Motor neuron (in vitro differentiated cells): ENCODE data around the gene ZNF654. TPM values are rescaled to one million over a fixed set of nuclear protein-coding genes. Genes with fewer than 3 reads are reported as not detected.
"Not testable (repeated sequence)": the region's sequence is repeated elsewhere in the genome, so short reads cannot be mapped to it uniquely, and the experiment has no call there.

Source experiments
- ATAC-seq, 8 experiments: fragments of 200-7000 bp; cut with Tn5 transposase; replicated peaks in 6 of 8; 2 replicates each; pipeline ENCODE4 v1.8.0; 2021; ENCODE audit warnings: mild to moderate bottlenecking in 8 of 8, moderate library complexity in 8 of 8
- H3K27ac ChIP-seq, 2 donors: fragments of 250-450 bp; sonication (Bioruptor Pico); 2 replicates each; pipeline ENCODE4 v1.9.0; 2021; ENCODE audit warnings: antibody characterized with exemption in 2 of 2, mild to moderate bottlenecking in 2 of 2, moderate library complexity in 1 of 2
- H3K4me1 ChIP-seq, 2 donors: fragments of 250-450 bp; sonication (Bioruptor Pico); replicated peaks in 1 of 2; 2 replicates each; pipeline ENCODE4 v1.6.1; 2021; ENCODE audit warnings: antibody characterized with exemption in 2 of 2, mild to moderate bottlenecking in 2 of 2, moderate library complexity in 1 of 2
- H3K4me3 ChIP-seq, 5 donors: fragments of 250-450 bp; sonication (Bioruptor Pico); 2 replicates each; pipeline ENCODE4 v1.9.0; 2021; ENCODE audit warnings: antibody characterized with exemption in 5 of 5, mild to moderate bottlenecking in 5 of 5, moderate library complexity in 4 of 5
- WGBS, 10 experiments: fragments of 450-650 bp; shearing (Covaris generic); methylation state at CpG; one replicate each; pipeline ENCODE4 v1.0.0; 2022; 5-methylcytosine and 5-hydroxymethylcytosine counted together
- in situ Hi-C, 9 experiments: fragments of 400-800 bp; cut with MboI; loops; one replicate each; pipeline ENCODE4 v1.15.0; 2021; ENCODE audit warnings: low sequenced_read_pairs in 9 of 9, low pct_unique_long_range_greater_than_20kb in 2 of 9; ENCODE audit not compliant: unreplicated experiment in 9 of 9
- total RNA-seq, 8 experiments: library from RNA; unstranded; fragments of 300-600 nt; gene quantifications; 2 replicates each; pipeline versions ENCODE4 v1.2.3 to v1.2.4, GENCODE V29; 2022

Gene ZNF654
- 10 to 100 TPM in 6 of 8 experiments, 1 to 10 TPM in 2; 8.3 to 15.4 (median 12.2) TPM for total RNA-seq

DNA sequence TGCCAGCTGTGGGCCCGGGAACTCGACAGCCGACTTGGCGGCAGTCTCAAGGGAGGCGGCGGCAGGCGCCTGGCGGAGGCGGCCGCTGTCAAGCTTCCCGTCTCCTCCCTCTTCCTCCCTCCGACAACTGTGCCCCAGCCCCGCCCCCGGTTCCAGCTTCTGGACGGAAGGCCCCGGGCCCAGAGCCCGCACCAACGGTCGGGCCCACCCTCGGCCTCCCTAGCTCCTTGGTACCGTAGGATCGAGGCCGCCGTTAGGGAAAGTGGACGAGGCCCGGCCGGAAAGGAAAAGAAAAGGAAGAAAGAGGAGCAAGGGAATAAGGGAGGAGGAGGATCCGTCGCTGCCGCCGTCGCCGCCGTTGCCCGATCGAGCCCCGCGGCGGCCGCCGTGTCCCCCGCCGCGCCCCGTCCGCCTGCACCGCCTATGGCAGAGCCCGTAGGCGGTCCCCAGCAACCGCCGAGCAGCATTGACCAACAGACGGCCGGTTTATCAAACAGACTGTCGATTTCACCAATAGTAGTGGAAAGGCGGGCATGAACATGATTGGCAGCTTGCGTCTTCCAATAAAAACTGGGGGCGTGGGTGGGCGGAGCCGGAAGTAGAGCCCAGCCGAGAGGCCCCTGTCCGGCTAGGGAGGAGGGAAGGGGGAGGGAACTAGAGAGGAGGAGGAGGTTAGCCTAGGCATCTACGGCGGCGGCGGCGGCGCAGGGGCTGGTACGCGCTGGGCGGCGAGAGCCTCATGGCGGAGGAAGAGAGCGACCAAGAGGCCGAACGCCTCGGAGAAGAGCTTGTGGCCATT, at the start of gene ZNF654, which contains the start of gene CGGBP1:
TSS of gene ZNF654 (plus strand) at position 675 of the 799 bp plus-strand sequence. CDS start at position 740, 65 bp downstream.
TSS of gene CGGBP1 (minus strand) at position 425 of the 799 bp plus-strand sequence. CDS start 3,029 bp downstream, outside the sequence.
- in situ Hi-C loops = no loop called here
- H3K4me1 ChIP-seq = peaks cover 10 to 22% of the 10 kb centered on the region in 2 donors
- ATAC-seq = peak; percentile 91 to 96 (median 95)
- 0 to 5% (median 0%) methylated on average over 1 to 7 of the region's 76 CpGs; no CpG with 5 or more reads in 5 of the 10 experiments for WGBS, 10 experiments
- peak within 1 kb of the TSS; percentile 65 to 94 (median 72) for H3K4me3 ChIP-seq
- H3K27ac ChIP-seq = peak within 1 kb of the TSS; percentile 90 to 95

DNA sequence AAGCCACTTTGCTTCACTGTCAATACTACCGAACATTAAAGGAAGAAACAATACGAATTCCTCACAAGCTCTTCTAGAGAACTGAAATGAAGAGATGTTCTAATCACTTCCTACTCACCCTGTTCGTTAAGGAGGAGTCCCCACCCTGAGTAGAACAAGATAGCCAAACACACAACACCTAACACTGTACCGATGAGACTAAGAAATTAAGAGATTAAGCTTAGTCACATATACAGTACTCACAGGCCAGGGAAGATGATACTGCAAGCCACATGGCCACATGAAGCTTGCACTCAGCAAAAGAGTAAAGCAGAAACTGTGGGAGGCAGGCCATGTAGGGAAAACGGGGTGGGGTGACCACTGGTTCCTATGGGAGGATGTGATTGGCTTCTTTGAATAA, 48.2 kb upstream of the ZNF654 start:
- H3K27ac ChIP-seq = no peak overlapping the region
- WGBS, 10 experiments = 69 to 91% (median 83%) methylated on average over 1 to 5 of the region's 5 CpGs; no CpG with 5 or more reads in 1 of the 10 experiments
- in situ Hi-C loops = loop anchor here in 3 of 9 experiments (25.0 kb wide), 3 partner anchors 499 to 749 kb away; no protein-coding TSS in a partner anchor
- no peak for ATAC-seq
- no peaks in the 10 kb centered on the region for H3K4me1 ChIP-seq
- H3K4me3 ChIP-seq = no peak overlapping the region

DNA sequence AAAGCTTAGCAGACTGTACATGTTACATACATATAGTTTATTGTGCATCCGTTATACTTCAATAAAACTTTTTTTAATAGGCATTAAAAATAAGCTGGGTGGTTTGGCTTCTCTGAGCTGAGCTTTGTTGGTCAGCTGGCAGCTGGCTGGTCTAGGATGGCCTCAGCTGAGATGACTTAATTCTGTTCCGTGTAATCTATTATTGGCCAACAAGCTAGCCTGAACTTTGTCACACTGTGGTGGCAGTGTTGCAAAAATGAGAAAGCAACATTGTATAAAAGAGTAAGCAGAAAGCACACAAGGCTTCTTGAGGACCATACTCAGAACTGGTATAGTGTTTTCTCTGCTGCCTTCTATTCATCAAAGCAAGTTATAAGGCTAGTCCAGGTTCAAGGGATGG, 45.5 kb upstream of the ZNF654 start:
- no peaks in the 10 kb centered on the region for H3K4me1 ChIP-seq
- no peak overlapping the region for H3K27ac ChIP-seq
- no peak overlapping the region for H3K4me3 ChIP-seq
- in situ Hi-C loops = loop anchor here in 3 of 9 experiments (25.0 kb wide), 3 partner anchors 501 to 751 kb away; no protein-coding TSS in a partner anchor
- no peak for ATAC-seq
- WGBS, 10 experiments = 0 to 100% (median 82%) methylated on average over 1 to 2 of the region's 2 CpGs

DNA sequence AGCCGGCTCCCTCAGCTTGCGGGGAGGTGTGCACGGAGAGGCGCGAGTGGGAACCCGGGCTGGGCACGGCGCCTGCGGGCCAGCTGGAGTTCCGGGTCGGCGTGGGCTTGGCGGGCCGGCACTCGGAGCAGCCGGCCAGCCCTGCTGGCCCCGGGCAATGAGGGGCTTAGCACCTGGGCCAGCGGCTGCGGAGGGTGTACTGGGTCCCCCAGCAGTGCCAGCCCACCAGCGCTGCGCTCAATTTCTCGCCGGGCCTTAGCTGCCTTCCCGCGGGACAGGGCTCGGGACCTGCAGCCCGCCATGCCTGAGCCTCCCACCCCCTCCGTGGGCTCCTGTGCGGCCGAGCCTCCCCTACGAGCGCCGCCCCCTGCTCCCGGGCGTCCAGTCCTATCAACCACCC, 43.4 kb upstream of the ZNF654 start:
- H3K4me1 ChIP-seq, H3K27ac ChIP-seq, ATAC-seq, H3K4me3 ChIP-seq: not testable (repeated sequence)
- no CpG with 5 or more reads among the region's 35 CpGs for WGBS, 10 experiments
- in situ Hi-C loops = loop anchor here in 3 of 9 experiments (25.0 kb wide), 3 partner anchors 503 to 753 kb away; no protein-coding TSS in a partner anchor

DNA sequence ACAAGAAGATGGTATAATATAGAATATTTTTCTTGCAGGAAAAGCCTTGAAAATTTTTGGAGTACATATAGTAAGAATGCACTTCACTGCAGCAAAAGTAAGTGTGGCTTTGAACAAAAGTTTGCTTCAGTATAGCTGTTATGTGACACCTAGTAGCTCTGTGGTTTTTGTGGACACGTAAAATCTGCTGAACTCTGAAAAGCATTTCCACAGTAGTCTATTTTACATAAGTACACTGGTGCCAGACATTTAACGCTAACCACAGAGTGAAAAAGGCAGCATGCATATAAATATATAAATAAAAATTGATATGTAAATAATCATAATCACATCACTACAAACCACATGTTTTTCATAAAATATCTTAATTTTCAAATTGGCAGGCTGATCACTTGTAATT, 40.0 kb upstream of the ZNF654 start:
- Histone ChIP-seq H3K27ac (no peak overlapping the region), H3K4me3 (no peak overlapping the region), H3K4me1 (no peaks in the 10 kb centered on the region)
- peak in 2 of 8 experiments; percentile 18 to 76 for ATAC-seq
- in situ Hi-C loops = loop anchor here in 3 of 9 experiments (25.0 kb wide), 3 partner anchors 507 to 757 kb away; no protein-coding TSS in a partner anchor
- WGBS, 10 experiments = 0 to 100% (median 87%) methylated on average over 1 to 2 of the region's 2 CpGs

DNA sequence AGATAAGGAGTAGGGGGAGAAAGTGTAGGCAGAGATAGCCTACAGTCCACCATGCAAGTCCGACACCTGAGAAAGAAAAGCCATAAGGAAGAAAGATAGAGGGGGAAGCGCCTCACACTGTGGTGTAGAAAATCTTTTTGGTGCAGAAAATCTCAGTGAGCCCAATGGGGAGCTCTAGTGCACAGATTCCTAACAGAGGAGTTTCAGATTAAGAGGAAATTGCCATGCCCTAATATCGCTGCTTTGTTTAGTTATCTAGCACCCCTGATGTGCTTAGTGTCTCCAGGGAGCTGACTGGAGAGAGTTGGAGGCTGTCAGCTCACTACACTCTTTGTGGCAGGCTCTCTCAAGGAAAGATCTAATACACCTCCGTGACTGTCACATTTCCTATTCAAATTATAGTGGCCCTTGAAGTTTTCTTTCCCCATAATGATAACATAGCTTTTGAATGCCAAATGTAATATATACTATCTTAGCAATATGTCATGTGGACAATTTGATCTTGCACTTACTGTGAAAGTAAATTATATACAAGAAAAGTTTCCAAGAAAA, 34.0 kb upstream of the ZNF654 start:
- H3K4me1 ChIP-seq = no peaks in the 10 kb centered on the region
- in situ Hi-C loops = no loop called here
- WGBS, 10 experiments = 52 to 90% (median 61%) methylated on average over 1 to 4 of the region's 4 CpGs; no CpG with 5 or more reads in 1 of the 10 experiments
- no peak overlapping the region for H3K27ac ChIP-seq
- no peak overlapping the region for H3K4me3 ChIP-seq
- ATAC-seq = no peak

DNA sequence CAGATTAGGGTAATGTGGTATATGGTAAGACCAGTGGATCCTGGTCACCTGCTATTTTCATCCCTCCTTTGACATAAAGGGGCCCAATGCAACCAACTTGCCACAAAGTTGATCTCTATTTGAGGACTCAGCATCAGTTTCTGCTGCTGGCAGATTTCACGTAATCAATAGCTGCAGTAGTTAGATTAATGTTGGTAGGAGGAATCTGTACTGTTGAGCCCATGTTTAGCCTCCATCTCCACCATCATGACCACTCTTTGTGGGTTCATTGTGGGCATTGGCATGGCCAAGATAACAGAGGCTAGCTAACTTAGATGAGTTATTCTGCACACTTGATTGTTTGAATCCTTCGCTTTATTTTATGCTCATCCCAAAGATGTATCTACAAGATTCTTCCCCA, 30.2 kb upstream of the ZNF654 start:
- in situ Hi-C loops = no loop called here
- no peaks in the 10 kb centered on the region for H3K4me1 ChIP-seq
- WGBS, 10 experiments = 57 to 100% (median 94%) methylated on average over 1 to 2 of the region's 2 CpGs; no CpG with 5 or more reads in 1 of the 10 experiments

DNA sequence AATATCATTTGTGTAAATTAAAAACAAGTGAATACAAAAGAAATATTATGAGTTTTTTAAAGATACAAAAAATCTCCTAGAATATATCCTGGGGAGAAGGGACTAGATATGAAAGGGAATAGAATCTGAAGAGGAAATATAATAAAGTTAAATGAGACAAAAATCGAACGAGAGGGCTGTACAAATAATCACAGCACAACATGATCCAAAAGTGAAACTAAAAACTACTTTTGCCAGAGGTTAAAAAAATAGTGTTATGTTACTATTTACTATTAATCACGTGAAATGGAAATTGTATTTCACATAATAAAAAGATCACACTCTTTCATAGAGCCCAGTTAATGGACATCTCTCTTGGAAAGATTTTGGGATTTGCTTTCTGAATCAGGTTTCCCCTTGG, 28.8 kb upstream of the ZNF654 start:
- Histone ChIP-seq H3K27ac (no peak overlapping the region), H3K4me1 (no peaks in the 10 kb centered on the region), H3K4me3 (no peak overlapping the region)
- in situ Hi-C loops = no loop called here
- 59 to 100% (median 91%) methylated on average over 3 of the region's 3 CpGs for WGBS, 10 experiments
- no peak for ATAC-seq

More for the DNA sequence above, 30.2 kb upstream of the ZNF654 start:
- H3K4me3 ChIP-seq = no peak overlapping the region
- no peak overlapping the region for H3K27ac ChIP-seq
- ATAC-seq = no peak

DNA sequence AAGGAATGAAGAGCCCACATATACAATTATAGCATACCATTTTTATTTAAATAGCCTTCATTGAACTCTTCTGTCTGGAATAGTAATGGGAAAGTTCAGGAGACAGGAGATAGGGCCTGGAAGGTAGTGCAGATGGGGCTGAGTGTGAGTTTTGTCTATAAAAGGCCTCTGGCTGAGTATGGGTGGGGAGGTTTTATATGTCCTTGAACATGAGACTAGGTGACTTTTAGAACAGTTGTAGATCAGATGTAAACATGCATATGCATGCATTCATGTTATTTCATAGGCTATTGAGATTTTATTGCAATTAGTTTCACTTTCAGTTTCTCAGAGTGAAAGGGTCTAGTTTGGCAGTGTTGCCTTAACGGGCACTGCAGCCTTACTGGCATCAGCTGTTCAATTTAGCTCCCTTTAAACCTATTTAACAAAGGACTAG, 27.4 kb upstream of the ZNF654 start:
- H3K27ac ChIP-seq = no peak overlapping the region
- in situ Hi-C loops = no loop called here
- WGBS, 10 experiments = 0 to 67% (median 9%) methylated on average over 1 of the region's 1 CpG; no CpG with 5 or more reads in 3 of the 10 experiments
- H3K4me3 ChIP-seq = no peak overlapping the region
- H3K4me1 ChIP-seq = no peaks in the 10 kb centered on the region
- peak in 4 of 8 experiments; percentile 52 to 93 (median 89) for ATAC-seq

DNA sequence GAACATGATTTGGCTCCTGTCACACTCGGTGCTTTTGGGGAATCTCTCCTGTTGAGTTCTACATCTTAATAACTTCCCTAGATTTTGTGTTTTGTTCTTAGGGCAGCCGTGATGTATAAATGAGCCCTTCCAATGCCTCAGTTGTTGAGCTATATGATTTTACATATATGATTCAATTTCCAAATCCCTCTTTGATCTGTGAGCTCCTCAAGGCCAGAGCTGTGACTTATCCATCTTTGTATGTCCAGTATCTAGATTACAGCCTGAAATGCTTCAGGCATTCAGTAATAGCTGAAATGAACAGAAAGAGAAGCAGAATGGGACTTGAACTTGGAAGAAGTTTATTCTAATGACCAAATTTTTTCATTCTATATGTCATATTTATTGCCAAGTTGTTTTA, 26.8 kb upstream of the ZNF654 start:
- ATAC-seq = peak in 1 of 8 experiments; percentile 15
- Histone ChIP-seq H3K4me3 (no peak overlapping the region), H3K27ac (no peak overlapping the region), H3K4me1 (no peaks in the 10 kb centered on the region)
- 0 to 100% (median 74%) methylated on average over 1 to 2 of the region's 2 CpGs; no CpG with 5 or more reads in 2 of the 10 experiments for WGBS, 10 experiments
- in situ Hi-C loops = no loop called here

DNA sequence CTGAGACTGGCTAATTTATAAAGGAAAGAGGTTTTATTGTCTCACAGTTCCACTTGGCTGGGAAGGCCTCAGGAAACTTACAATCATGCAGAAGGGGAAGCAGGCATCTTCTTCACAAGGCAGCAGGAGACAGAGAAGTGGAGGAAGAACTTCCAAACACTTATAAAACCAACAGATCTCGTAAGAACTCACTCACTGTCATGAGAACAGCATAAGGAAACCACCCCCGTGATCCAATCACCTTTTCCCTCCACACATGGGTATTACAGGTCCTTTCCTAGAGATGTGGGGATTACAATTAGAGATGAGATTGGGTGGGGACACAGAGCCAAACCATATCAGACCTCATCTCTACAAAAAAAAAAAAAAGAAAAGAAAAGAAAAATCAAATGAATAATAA, 26.0 kb upstream of the ZNF654 start:
- 71 to 100% (median 93%) methylated on average over 1 to 2 of the region's 2 CpGs for WGBS, 10 experiments
- in situ Hi-C loops = no loop called here

DNA sequence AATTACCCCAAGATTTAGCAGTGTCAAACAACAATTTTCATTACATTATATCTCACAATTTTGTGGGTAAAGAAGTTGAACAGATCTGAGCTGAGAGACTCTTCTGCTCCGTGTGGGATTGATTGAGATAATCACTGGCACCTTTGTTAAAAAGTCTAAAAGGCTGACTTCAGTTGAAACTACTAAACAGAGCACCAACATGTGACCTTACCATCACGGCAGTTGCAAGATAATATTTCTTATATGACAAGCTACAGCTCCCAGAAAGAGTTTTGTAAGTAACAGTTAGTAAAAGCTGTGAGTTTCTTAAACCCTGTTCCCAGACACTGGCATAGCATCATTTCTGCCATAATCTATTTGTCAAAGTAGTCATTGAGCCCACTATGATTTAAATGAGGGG, 25.2 kb upstream of the ZNF654 start:
- in situ Hi-C loops = no loop called here
- H3K27ac ChIP-seq = no peak overlapping the region
- no peak for ATAC-seq
- 10 to 83% (median 43%) methylated on average over 1 to 2 of the region's 2 CpGs; no CpG with 5 or more reads in 3 of the 10 experiments for WGBS, 10 experiments
- no peaks in the 10 kb centered on the region for H3K4me1 ChIP-seq
- H3K4me3 ChIP-seq = no peak overlapping the region

More for the DNA sequence above, 26.0 kb upstream of the ZNF654 start:
- Histone ChIP-seq H3K4me3 (no peak overlapping the region), H3K4me1 (no peaks in the 10 kb centered on the region), H3K27ac (no peak overlapping the region)
- ATAC-seq = no peak
